NCI-H1105 treated with DMSO at 0.1 percent for 48 hours (cell line): ENCODE measurements around the gene DMXL1.
"Not testable (repeated sequence)": the region's sequence is repeated elsewhere in the genome, so short reads cannot be mapped to it uniquely, and the experiment has no call there.

Experiments used
- DNase-seq: peaks from one replicate; lab custom pipeline; 2025; lab: John Stamatoyannopoulos, UW

Gene DMXL1

GRCh38 chr5:119122474-119122873, 51.6 kb downstream of the DMXL1 start:
- not testable (repeated sequence) for DNase-seq

GRCh38 chr5:119123280-119123679, 52.4 kb downstream of the DMXL1 start:
- DNase-seq = no peak

DNA sequence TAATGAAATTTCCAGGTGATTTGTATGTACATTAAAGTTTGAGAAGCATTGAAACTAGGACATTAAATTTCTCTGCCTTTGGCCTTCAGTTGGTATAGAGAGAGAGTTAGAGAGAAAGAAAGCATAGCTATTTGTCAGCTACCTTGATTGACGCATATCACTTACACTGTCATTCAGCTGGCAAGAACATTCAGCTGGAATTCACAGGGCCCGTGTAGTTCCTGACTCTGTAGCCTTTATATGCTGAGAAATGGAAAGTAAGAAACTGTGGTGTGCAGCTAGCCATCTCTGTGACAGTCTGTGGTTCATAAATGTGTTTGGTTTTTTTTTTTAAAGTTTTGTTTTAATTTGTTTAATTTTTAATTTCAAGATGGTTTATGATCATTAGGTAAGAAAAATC, 58.9 kb downstream of the DMXL1 start:
- no peak for DNase-seq

- no peak for DNase-seq
Observed at GRCh38 chr5:119131530-119132304, 60.8 kb downstream of the DMXL1 start.

- DNase-seq = not testable (repeated sequence)
Observed at GRCh38 chr5:119135743-119136142, 64.9 kb downstream of the DMXL1 start.

GRCh38 chr5:119136666-119137318, 65.9 kb downstream of the DMXL1 start:
- no peak for DNase-seq

DNA sequence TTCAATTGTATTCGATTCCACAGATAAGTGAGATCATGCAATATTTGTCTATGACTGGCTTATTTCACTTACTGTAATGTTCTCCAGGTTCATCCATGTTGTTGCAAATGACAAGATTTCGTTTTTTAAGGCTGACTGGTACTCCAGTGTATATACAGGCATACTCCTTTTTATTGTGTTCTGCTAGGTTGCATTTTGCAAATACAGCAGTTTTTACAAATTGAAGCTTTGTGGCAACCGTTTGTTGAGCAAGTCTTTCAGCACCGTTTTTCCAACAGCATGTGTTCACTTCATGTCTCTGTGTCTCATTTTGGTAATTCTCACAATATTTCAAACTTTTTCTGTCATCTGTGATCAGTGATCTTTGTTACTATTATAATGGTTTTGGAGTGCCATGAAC, 82.7 kb downstream of the DMXL1 start:
- no peak for DNase-seq

DNA sequence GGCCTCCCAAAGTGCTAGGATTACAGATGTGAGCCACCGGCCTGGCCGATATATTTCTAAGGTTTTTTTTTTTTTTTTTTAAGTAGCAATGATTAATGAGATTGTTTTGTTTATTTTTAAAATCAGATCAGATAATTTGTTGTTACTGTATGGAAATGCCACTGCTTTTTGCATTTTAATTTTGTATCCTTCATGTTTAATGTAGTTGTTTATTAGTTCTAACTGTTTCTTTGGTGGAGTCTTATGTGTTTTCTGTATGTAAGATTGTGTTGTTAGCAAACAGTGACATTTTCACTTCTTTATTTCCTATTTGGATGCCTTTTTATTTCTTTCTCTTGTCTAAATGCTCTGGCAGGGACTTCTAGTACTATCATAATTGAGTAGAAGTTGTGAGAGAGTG, 87.3 kb downstream of the DMXL1 start:
- DNase-seq = no peak

GRCh38 chr5:119161430-119161829, 90.5 kb downstream of the DMXL1 start:
- no peak for DNase-seq

DNA sequence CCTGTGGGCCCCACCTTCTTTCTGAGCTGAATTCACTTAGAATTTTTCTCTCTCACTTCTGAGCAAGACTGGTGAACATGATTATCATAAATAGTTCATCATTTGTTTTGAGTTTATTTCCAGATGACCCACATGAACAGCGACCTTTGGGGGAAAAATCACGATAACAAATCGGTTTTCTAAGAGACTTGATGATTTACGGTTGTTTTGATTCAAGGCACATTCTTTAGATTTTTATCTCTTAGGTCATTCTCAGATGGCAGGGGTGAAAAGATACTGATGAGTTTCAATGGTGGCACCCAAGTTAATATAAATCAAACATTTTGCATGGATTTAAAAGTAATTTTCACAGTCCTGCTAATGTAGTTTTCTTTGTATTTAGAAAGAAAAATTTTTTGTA, 95.1 kb downstream of the DMXL1 start:
- no peak for DNase-seq

DNA sequence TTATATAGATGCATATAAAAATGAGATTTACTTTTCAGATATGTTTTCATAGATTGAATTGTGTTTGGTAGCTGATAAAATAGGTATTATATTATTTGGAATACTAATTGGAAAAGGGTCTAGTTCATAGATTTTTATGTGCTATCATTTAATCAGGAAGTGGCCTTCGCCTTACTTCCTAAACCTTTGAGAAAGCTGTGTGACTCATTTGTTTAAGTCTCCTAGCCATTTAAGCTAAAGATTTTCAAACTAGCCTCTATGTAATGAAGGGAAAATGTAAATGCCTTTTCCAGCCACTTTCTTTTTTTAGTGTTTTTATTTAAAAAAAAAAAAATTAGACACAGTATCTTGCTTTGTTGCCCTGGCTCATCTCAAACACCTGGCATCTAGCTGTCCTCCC, 97.5 kb downstream of the DMXL1 start:
- no peak for DNase-seq

DNA sequence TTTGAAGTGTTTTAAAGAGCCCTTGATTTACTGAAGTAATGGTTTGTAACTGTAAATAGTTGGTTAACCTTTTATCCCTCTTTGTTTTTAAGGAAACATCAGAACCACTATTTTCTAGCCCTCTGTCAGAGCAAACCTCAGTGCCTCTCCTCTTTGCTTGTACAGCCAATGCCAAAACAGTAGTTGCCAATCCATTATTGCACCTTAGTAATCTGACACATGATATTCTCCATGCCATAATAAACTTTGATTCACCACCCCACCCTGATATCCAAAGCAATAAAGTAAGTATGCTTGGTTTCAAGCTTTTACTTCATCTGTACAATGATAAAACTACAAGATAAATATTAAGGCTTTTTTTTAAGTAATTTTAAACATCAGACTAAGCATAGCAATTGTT, 100.8 kb downstream of the DMXL1 start:
- no peak for DNase-seq

- DNase-seq = no peak
Observed at GRCh38 chr5:119174578-119175163, 103.8 kb downstream of the DMXL1 start.

- DNase-seq = no peak
Observed at GRCh38 chr5:119176785-119177184, 105.9 kb downstream of the DMXL1 start.

DNA sequence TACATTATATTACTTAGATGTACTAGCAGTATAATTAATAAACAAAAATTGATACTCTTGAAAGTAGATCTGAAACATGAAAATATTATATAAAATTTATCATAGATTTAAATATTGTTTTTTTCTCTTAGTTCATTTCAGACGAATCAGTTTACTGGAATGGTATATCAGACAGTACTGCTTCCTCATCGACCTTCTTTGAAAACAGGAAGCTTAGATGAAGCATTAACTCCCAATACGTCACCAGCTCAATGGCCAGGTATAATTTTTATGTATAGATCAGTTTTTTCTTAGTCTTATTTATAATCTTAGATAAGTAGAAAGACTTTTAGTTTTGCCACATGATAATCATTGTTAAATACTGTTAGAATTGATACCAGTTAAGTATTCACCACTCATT, 106.3 kb downstream of the DMXL1 start:
- no peak for DNase-seq

DNA sequence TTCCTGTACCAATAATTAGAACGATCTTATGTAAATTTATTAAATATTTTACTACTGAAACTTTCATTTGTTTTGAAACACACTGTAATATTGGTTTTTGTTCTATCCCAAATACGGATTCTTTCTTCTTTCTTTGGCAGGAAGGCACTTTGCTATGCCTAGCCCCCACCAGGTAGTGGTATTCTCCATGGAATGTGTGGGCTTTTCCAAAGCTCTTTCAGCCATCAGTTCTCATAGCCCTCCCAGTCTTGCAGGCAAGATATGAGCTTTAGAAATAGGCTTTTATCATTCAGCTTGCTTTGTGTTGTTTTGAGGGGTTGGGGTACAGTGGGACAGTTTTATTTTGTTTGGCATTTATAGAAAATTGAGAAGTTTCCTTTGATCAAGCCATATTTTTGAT, 107.5 kb downstream of the DMXL1 start:
- DNase-seq = no peak

DNA sequence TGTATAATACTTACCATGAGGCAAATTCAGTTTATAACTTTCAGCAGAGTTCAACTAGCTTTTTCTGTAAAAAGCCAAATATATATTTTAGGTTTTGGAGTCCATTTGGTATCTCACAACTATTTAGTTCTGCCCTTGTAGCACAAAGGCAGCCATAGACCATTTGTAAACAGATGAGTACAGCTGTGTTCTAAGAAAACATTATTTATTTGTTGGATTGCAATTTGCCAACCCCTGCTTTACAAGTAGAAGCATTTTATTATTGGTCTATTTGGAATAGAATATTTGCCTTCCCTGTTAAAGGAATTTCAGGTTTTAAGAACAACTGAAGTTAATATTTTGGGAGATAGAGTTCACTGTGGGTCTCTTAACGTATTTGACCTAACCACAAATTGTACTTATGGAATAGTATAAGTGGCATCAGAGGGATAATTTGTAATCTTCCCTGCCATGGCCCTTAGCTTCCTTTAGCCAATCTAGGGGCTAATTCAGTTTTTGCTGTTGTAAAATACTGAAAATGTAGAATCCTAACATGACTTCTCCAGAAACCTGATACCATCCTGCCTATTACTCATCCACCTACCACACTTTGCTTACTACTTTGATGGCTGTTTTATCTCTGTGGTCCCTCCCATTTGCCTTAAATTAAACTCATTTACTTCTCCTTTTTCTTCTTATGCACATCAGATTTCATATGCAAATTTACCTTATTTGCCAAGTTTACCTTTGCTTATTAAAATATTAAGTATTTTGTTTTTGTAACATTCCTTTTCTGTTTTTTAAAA, 109.2 kb downstream of the DMXL1 start:
- no peak for DNase-seq

- not testable (repeated sequence) for DNase-seq
Observed at GRCh38 chr5:119185512-119185911, 114.6 kb downstream of the DMXL1 start.

DNA sequence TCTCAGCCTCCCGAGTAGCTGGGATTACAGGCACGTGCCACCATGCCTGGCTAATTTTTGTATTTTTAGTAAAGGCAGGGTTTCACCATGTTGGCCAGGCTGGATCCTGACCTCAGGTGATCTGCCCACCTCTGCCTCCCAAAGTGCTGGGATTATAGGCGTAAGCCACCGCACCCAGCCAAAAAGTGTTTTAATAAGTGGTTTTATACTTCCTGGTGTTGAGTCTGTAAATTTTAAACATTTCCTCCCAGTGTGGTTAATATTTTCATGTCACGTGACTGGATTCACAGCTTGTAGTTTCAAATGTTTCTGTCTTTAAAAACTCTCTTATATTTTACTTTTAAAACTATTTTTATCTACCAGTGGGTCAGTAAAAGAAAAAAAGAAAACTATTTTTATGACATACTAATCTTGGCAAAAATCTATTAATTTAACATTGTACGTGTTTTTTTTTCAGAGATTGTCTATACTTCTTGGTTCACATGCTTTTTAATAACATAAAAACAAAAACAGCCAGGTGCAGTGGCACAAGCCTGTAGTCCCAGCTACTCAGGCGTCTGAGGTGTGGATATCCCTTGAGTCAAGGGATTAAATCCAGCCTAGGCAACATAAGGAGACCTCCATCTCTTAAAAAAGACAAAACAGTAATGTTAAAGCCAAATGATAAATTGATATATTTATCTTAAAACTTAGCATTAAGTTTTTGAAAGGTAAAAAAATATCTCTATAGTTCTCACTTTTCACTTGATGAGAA, 117.1 kb downstream of the DMXL1 start:
- DNase-seq = no peak

DNA sequence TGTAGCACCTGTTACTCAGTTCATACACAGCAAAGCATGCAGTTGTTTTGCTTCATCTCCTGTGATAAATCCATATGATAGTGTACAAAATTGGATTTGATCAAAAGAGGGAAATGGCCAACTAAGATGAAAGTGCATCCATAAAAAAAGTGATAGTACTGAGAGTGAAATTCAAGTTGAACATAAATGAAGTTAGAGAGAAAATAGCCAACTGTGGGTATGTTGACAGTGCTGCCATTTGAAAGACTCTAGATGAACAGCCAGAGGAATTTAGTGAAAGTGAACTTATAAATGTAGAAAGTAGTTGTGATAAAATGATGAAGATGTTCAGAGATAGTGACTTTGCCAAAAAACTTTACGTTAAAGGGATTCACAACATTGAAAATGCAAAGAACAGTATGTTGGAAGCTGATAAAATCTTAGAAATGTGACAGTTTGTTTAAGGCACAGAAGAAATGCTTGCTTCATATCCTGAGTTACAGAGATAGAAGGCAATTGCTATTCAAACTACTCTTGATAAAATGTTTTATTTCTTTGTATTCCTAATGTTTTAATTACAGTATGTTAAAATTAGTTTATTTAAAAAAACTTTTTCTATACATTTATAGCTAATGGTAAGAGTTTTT, 119.7 kb downstream of the DMXL1 start:
- DNase-seq = no peak

GRCh38 chr5:119191944-119192343, 121.1 kb downstream of the DMXL1 start:
- no peak for DNase-seq
